DOHH2 (cell line): Measurements from ENCODE around the gene AIG1.

Source experiments
- CTCF ChIP-seq: fragments of 200-600 bp; sonication (generic); IDR thresholded peaks from one replicate; pipeline ENCODE4 v1.5.1; 2014; ENCODE audit warnings: antibody characterized with exemption, mild to moderate bottlenecking, low read depth, low read length; ENCODE audit not compliant: poor library complexity, severe bottlenecking
- EZH2phosphoT487 ChIP-seq: fragments of 200-600 bp; sonication (generic); IDR thresholded peaks from 2 replicates; pipeline ENCODE4 v1.6.1; 2017; ENCODE audit warnings: borderline replicate concordance, mild to moderate bottlenecking, antibody characterized with exemption, low read length, moderate library complexity, mixed read lengths

- TF ChIP-seq CTCF (no peak), EZH2phosphoT487 (no peak)
These were observed 46.8 kb downstream of the AIG1 start for GRCh38 chr6:143107440-143107839.
